Activated CD4-positive, alpha-beta T cell treated with anti-CD3 and anti-CD28 coated beads, Interleukin-2, amount 50 U/mL, for 48 hours (primary cell): Measurements from ENCODE around the gene KLF13.

Experiments used
- DNase-seq, 2 experiments: peaks; one replicate each; pipeline ENCODE4 v3.0.0-alpha.2; 2020

Gene KLF13

GRCh38 chr15:31317421-31318327 is 9.0 kb upstream of the KLF13 start:
- no peak for DNase-seq

GRCh38 chr15:31318429-31318828 is 8.2 kb upstream of the KLF13 start:
- no peak for DNase-seq

GRCh38 chr15:31320022-31320421 is 6.6 kb upstream of the KLF13 start:
- DNase-seq = no peak

GRCh38 chr15:31321418-31321817 is 5.2 kb upstream of the KLF13 start:
- DNase-seq = no peak

- no peak for DNase-seq
These were observed 4.1 kb upstream of the KLF13 start for GRCh38 chr15:31322504-31322903.

GRCh38 chr15:31323627-31324026 is 3.0 kb upstream of the KLF13 start:
- no peak for DNase-seq

GRCh38 chr15:31324186-31324585 is 2.4 kb upstream of the KLF13 start:
- no peak for DNase-seq

GRCh38 chr15:31324806-31325594 is 1.6 kb upstream of the KLF13 start:
- DNase-seq = no peak

- DNase-seq = peak; percentile 46 to 51
These were observed 960 bp upstream of the KLF13 start for GRCh38 chr15:31325595-31326155.

GRCh38 chr15:31326875-31327668 is 437 bp downstream of the KLF13 start:
- peak; percentile 64 to 67 for DNase-seq

- peak; percentile 59 for DNase-seq
These were observed 1.2 kb downstream of the KLF13 start for GRCh38 chr15:31327669-31328427.

- peak; percentile 83 to 87 for DNase-seq
These were observed 1.9 kb downstream of the KLF13 start for GRCh38 chr15:31328428-31328968.

GRCh38 chr15:31328969-31329639 is 2.5 kb downstream of the KLF13 start:
- DNase-seq = peak; percentile 28 to 43

GRCh38 chr15:31329640-31330010 is 3.0 kb downstream of the KLF13 start:
- no peak for DNase-seq

- DNase-seq = no peak
These were observed 3.6 kb downstream of the KLF13 start for GRCh38 chr15:31330111-31330785.

- DNase-seq = no peak
These were observed 4.2 kb downstream of the KLF13 start for GRCh38 chr15:31330836-31331235.

- no peak for DNase-seq
These were observed 4.8 kb downstream of the KLF13 start for GRCh38 chr15:31331389-31331788.

- DNase-seq = peak; percentile 37 to 45
These were observed 5.5 kb downstream of the KLF13 start for GRCh38 chr15:31332020-31332680.

GRCh38 chr15:31332681-31333071 is 6.0 kb downstream of the KLF13 start:
- DNase-seq = no peak

- DNase-seq = no peak
These were observed 6.5 kb downstream of the KLF13 start for GRCh38 chr15:31333119-31333518.
